Fibroblast of mammary gland (primary cell): ENCODE results near the gene FGF22.

Experiments used
- DNase-seq: peaks from one replicate; pipeline ENCODE4 v3.0.0-alpha.2; 2010; ENCODE audit warnings: low read depth
- H3K4me3 ChIP-seq: 2 replicates; pipeline ENCODE4 v1.5.1; 2011; ENCODE audit warnings: low read depth, mild to moderate bottlenecking, low read length, moderate library complexity; ENCODE audit not compliant: control insufficient read depth
- CTCF ChIP-seq: conservative IDR thresholded peaks from 2 replicates; pipeline ENCODE4 v1.5.1; 2011; ENCODE audit warnings: low read depth, low read length, inconsistent platforms; ENCODE audit not compliant: control insufficient read depth, insufficient read depth

The FGF22 gene

GRCh38 chr19:641702-642101 is 2.0 kb downstream of the FGF22 start:
- H3K4me3 ChIP-seq = no peak overlapping the region
- TF ChIP-seq CTCF = no peak
- DNase-seq = no peak

GRCh38 chr19:642767-643727 is 3.4 kb downstream of the FGF22 start:
- no peak overlapping the region for H3K4me3 ChIP-seq
- DNase-seq = no peak

GRCh38 chr19:643736-644135 is 4.1 kb downstream of the FGF22 start:
- no peak overlapping the region for H3K4me3 ChIP-seq
- DNase-seq = no peak
- TF ChIP-seq CTCF = no peak

More at GRCh38 chr19:642767-643727, 3.4 kb downstream of the FGF22 start:
- TF ChIP-seq CTCF = no peak

- H3K4me3 ChIP-seq = no peak overlapping the region
- no peak for TF ChIP-seq CTCF
These were observed 4.7 kb downstream of the FGF22 start for GRCh38 chr19:644363-644762.

GRCh38 chr19:644789-645188 is 5.1 kb downstream of the FGF22 start:
- H3K4me3 ChIP-seq = no peak overlapping the region
- DNase-seq = no peak
- TF ChIP-seq CTCF = no peak

More at GRCh38 chr19:644363-644762, 4.7 kb downstream of the FGF22 start:
- no peak for DNase-seq

- DNase-seq = no peak
- H3K4me3 ChIP-seq = no peak overlapping the region
- TF ChIP-seq CTCF = no peak
These were observed 6.5 kb downstream of the FGF22 start for GRCh38 chr19:645912-646778.
